Stimulated activated CD8-positive, alpha-beta memory T cell treated with anti-CD3 and anti-CD28 coated beads, Interleukin-12 subunit alpha, Interleukin-12 subunit beta, amount 100 ng/mL, for 1 hour (primary cell): ENCODE data around the gene KARS1.
"Not testable (repeated sequence)": the region's sequence is repeated elsewhere in the genome, so short reads cannot be mapped to it uniquely, and the experiment has no call there.

Experiments used
- DNase-seq: peaks from one replicate; pipeline ENCODE4 v3.0.0-alpha.2; 2020; ENCODE audit warnings: low read depth

KARS1 gene

DNA sequence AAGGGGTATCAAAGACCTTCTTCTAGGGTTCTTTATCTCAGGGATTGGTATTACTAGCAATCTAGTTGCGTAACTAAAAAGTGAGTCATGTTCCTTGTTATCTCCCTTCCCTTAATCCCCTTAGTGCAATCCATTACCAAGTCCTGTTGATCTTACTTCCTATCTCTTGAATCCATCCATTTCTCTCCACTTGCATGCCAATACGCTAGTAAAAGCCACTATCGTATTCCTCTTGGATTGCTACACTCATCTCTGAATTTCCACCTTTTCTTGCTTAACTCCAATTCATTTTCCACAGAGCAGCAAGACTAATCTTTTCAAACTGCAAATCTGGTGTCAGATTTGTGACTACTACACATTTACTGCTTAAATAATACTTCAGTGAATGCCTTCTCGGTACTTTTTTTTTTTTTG, 22.5 kb downstream of the KARS1 start:
- no peak for DNase-seq

DNA sequence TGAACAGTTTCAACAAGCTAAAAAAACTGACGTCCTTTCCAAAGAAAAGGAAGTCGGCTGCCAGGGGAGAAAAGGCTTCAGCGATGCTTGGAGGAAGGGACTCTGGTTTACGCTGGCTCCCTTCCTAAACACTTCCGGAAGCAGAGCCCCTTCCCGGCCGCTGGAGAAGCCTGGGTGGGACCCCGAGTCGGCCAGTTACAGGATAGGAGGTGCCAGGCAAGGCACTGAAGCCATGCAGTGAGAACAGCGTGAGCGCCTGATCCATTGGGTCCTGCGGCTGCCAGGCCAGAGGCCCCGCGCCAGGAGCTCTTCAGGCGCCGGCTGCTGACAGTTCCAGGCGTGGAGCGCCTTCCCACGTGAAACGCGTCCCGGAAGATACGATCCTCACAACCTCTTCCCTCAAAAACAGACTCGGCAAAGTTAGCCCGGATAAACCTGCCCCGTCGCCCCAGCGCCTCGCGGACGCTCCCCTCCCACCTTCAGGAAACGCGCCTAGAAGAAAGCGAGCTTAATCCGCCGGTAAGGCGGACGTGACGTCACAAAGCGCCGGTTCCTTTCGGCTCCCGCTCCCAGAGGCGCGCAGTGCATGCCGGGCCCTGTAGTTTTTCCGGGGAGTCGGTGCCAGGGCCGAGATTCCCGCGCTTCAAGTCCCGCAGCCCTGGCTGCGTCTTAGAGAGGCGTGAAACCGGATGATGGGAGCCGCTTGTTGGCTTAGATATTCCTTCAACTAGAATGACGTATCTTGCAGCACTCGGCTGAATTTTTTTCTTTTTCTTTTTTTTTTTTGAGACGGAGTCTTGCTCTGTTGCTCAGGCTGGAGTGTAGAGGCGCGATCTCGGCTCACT, 24.5 kb downstream of the KARS1 start, which contains the start of gene ADAT1:
Gene ADAT1 (minus strand): TSS at position 521 of the 845 bp plus-strand sequence. CDS start 2,482 bp downstream, outside the sequence.
- DNase-seq, result peak; percentile 97

- DNase-seq, result no peak
Measured at GRCh38 chr16:75621170-75621477, 26.3 kb downstream of the KARS1 start.

- DNase-seq, result peak; percentile 20
Measured at GRCh38 chr16:75620326-75621169, 26.9 kb downstream of the KARS1 start.

DNA sequence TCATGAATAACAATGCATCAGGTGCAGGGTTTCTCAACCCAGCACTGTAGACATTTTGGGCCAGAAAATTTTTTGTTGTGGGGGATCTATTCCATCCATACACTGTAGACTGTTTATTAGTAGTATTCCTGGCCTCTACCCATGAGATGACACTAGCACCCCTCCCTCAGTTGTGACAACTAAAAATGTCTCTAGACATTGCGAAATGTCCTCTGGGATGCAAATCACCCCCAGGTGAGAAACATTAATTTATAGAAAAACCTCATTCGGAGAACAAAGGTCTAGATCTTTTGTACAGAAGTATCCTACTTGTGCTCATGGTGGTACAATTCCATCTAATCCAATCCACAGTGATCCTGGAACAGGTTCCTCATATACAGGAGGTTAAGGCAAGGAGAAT, 28.7 kb downstream of the KARS1 start:
- DNase-seq, result no peak

- no peak for DNase-seq
Measured at GRCh38 chr16:75617121-75617520, 30.3 kb downstream of the KARS1 start.

DNA sequence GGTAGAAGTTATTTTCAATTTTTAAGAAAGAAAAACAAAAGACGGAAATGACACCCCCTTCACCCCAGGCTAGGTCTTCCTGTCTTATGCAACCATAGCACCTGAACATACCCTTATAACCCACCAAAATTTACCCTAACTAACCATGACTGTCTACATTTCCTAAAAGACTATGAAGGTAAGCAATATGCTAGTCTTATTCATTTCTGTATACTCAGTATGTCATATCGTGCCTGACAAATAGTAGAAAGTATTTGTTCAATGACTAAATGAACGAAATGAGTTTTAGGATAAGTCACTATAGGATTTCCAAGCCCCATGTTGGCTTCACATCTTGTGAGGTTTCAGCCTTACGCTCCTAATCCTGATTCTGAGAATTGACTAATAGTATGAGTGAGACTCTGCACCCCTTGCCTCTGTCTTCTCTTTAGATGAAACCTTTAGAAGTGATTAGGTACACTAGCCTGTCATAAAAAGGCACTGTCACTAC, 30.9 kb downstream of the KARS1 start:
- DNase-seq, result no peak

- no peak for DNase-seq
Measured at GRCh38 chr16:75615619-75616018, 31.8 kb downstream of the KARS1 start.

DNA sequence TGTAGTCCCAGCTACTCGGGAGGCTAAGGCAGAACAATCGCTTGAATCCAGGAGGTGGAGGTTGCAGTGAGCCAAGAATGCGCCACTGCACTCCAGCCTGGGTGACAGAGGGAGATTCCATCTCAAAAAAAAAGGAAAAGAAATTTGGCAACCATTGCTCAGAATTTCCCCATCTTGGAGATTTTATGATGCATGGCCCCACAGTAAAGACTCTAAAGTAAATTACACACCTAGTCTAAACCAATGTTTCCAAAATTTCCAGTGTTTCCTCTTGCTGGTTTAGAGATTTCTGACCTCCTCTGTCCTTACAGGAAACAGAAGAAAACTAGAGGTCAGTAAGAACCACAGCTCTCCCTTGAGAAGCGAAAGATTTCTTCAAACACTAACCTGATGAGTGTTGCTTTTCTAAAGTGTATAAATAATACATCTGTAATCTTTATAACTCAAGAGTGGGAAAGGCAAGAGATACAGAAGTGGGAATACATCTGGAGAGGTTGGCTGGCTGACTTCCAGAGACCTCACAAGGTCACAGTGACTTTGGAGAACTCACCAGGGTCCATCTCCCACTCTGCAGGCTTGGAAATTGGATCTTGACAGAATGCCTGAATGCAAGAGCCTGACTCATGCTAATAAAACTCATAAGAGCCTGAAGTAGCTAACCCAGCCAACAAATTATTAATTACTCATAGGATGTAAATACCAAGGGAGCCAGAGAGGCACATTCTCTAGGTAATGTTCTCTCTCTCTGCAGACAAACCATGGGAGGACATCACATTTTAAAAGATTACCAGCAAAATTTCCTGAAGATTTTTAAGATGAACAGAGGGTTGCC, 33.2 kb downstream of the KARS1 start:
- DNase-seq, result no peak

DNA sequence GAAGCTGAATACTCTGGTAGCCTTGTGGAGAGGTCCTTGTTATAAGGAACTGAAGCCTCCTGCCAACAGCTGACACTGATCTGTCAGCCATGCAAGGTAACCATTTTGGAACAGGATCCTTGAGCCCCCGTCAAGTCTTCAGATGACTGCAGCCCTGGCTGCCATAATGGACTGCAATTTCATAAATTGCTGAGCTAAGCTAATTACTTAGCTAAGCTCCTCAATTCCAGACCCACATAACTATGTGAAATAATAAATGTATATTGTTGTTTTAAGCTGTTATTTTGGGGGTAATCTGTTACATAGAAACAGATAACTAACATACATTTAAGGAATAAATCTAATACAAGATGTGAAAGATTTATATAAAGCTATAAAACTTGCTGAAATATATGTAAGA, 41.0 kb downstream of the KARS1 start:
- no peak for DNase-seq

- no peak for DNase-seq
Measured at GRCh38 chr16:75603241-75603640, 44.2 kb downstream of the KARS1 start.

GRCh38 chr16:75599452-75600277, 47.8 kb downstream of the KARS1 start:
- DNase-seq, result no peak

DNA sequence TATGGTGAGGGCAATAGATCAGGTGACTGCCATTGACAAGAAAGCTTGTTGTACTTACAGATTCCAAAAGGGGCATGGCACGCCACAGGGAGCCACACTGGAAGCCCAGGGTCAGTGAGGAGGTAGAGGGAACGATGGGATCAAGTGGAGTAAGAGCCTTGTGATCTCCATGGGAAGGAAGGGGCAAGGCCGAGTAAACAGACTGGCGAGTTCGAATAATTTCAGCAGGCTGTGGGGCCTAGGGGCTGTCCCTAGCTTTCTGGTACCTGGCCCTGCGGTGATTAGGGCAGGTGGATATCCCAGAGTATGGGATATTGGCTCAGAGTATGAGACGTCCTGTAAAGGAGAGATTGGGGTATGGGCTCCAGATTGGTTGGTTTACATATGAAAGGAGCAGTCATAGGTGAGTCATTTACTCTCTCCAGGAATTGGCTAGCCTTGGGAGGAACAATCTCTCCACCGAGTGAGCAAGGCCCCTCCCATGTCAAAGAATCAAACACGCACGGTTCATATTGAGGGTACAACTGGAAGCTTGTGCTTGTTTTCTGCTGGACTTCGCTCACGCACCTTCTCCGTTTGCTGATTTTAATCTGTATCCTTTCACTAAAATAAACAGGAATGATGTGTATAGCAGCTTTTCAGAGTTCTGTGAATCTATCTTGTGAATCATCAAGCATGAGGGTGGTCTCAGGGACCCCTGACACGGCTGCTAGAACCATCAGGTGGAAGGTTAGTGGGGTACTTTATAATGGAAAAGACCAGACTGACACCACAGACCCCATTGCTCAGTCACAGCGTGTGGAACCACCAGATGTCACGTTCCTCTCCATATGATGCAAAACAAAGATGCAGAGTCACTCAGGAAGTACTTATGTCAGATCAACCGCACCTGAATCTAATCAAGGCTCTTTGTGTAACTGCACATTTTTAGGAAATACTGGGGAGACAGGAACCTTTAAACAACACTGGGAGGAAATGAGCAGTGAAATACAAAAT, 53.3 kb downstream of the KARS1 start:
- no peak for DNase-seq

DNA sequence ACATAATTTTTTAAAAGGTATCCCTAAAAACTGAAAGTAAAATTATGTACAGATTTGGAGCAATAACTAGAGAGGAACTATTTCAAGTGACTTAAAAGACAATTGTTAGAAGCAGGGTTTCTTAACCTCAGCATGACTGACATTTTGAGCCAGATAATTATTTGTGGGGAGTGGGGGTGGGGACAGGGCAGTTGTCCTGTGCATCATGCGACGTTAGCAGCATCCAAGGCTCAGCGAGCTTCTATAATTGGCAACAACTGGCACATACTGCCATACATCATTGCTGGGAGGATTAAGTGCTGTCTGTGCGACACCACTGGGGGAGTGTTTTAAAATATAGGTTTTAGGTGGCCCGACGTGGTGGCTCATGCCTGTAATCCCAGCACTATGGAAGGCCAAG, 54.2 kb downstream of the KARS1 start:
- DNase-seq, result no peak

GRCh38 chr16:75591927-75592326, 55.5 kb downstream of the KARS1 start:
- not testable (repeated sequence) for DNase-seq

GRCh38 chr16:75590920-75591843, 56.3 kb downstream of the KARS1 start:
- no peak for DNase-seq

- DNase-seq, result no peak
Measured at GRCh38 chr16:75589306-75589705, 58.2 kb downstream of the KARS1 start.

GRCh38 chr16:75588716-75589115, 58.7 kb downstream of the KARS1 start:
- no peak for DNase-seq

DNA sequence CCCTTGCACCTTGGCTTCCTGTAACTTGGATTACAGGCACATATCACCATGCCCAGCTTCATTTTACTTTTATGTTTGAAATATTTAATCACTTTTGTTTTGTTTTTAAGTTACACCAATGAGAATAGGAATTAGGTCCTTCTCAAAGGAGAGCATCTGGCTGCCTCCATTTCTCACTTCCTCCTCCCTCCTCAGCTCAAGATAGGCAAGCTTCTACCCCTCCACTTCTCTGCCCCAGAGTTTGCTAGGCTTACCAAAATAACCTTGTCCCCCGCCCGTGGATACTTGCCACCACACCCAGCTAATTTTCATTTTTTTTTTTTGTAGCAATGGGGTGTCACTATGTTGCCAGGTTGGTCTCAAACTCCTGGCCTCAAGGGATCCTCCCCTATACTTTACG, 63.4 kb downstream of the KARS1 start:
- no peak for DNase-seq
